Activated CD4-positive, alpha-beta T cell treated with anti-CD3 and anti-CD28 coated beads for 36 hours (primary cell): ENCODE results near the gene FILIP1L. TPM values are rescaled to one million over a fixed set of nuclear protein-coding genes. Genes with fewer than 3 reads are reported as not detected.
"Not testable (repeated sequence)": the region's sequence is repeated elsewhere in the genome, so short reads cannot be mapped to it uniquely, and the experiment has no call there.

Experiments
- ATAC-seq: fragments of 200-7000 bp; cut with Tn5 transposase; one replicate; pipeline ENCODE4 v1.10.0; 2021; ENCODE audit warnings: mild to moderate bottlenecking, moderate library complexity
- CTCF ChIA-PET: fragments of 350-600 bp; sonication (Branson Sonifier 250); formaldehyde crosslinking; loops from one replicate; lab custom pipeline; 2021; ENCODE audit warnings: antibody characterized with exemption; lab: Charles Lee
- POLR2A ChIA-PET: fragments of 350-600 bp; sonication (Branson Sonifier 250); formaldehyde crosslinking; loops from one replicate; lab custom pipeline; 2021; ENCODE audit warnings: antibody characterized with exemption, inconsistent platforms; lab: Charles Lee
- DNase-seq: peaks from one replicate; pipeline ENCODE4 v3.0.0-alpha.2; 2020
- H3K27ac Mint-ChIP-seq: one replicate; pipeline ENCODE4 v1.8.0; 2021; ENCODE audit warnings: mixed read lengths
- H3K27me3 Mint-ChIP-seq: one replicate; pipeline ENCODE4 v1.8.0; 2021; ENCODE audit warnings: mixed read lengths
- H3K36me3 Mint-ChIP-seq: one replicate; pipeline ENCODE4 v1.8.0; 2021; ENCODE audit warnings: low read depth, mixed read lengths
- H3K4me1 Mint-ChIP-seq: one replicate; pipeline ENCODE4 v1.8.0; 2021; ENCODE audit warnings: mixed read lengths
- H3K4me3 Mint-ChIP-seq: one replicate; pipeline ENCODE4 v1.8.0; 2021; ENCODE audit warnings: mild to moderate bottlenecking, moderate library complexity, mixed read lengths
- H3K9me3 Mint-ChIP-seq: one replicate; pipeline ENCODE4 v1.8.0; 2021; ENCODE audit warnings: low read depth, mixed read lengths
- intact Hi-C, 2 experiments: fragments of 100-400 bp; cut with DNase I in 1 of 2; cut with micrococcal nuclease in 1 of 2; formaldehyde crosslinking; loops; one replicate each; pipeline versions ENCODE4 v1.14.2 to v1.15.1; 2022 to 2024; cut with DNase I, micrococcal nuclease
- total RNA-seq, 2 experiments: library from RNA; stranded (reverse); gene quantifications; one replicate each; pipeline ENCODE4 v1.2.3, GENCODE V29; 2021

Gene FILIP1L
- total RNA-seq, 2 experiments from 2014 or later: 0.11 TPM; not detected in 1

DNA sequence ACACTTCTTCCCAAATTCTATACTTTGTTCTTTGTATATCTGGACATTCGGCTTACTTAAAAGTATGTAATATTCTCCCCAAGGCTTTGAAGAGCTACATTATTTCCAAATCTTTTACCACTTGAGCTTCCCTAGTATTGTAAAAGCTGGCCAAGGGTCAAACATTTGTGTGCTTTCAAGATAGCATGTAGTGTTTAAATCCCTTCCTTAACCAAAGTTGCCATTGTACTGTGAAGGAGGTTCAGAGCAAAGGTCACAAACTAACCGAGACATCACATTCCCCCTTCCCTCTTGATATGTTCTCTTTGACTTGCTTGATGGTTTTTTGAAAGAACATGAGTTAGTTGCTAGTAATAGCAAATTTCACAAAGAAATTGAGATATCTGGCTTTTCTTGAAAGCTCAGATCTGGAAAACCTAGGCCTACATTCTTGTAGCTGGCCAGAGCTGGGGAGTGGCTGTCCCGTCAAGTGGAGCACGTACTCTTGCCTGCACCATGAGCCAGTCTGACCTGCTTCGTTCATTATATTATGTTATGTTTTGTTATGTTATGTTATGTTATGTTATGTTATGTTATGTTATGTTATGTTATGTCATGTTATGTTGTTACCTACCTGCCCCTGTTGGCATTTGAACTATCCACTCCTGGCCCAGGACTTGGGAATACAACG lies 60.2 kb downstream of the FILIP1L start:
- DNase-seq: no peak
- CTCF ChIA-PET: no interaction called here
- Mint-ChIP-seq H3K4me3 (no peak overlapping the region), H3K27ac (no peak overlapping the region), H3K36me3 (no peaks in the 10 kb centered on the region), H3K9me3 (no peaks in the 10 kb centered on the region), H3K4me1 (no peaks in the 10 kb centered on the region), H3K27me3 (no peaks in the 10 kb centered on the region)
- intact Hi-C loops: loop anchor here in 1 of 2 experiments (10.0 kb wide), 1 partner anchor 59 kb away; no protein-coding TSS in a partner anchor
- POLR2A ChIA-PET: no interaction called here
- no peak for ATAC-seq

DNA sequence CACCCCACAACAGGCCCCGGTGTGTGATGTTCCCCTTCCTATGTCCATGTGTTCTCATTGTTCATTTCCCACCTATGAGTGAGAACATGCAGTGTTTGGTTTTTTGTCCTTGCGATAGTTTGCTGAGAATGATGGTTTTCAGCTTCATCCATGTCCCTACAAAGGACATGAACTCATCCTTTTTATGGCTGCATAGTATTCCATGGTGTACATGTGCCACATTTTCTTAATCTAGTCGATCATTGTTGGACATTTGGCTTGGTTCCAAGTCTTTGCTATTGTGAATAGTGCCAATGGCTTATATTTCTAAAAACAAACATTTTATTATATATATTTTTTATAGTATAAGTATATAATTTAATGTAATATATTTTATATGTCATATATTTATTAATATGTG lies 62.8 kb downstream of the FILIP1L start:
- H3K36me3 Mint-ChIP-seq, POLR2A ChIA-PET, DNase-seq, H3K27ac Mint-ChIP-seq, CTCF ChIA-PET, H3K9me3 Mint-ChIP-seq, H3K4me3 Mint-ChIP-seq, H3K27me3 Mint-ChIP-seq, ATAC-seq: not testable (repeated sequence)
- intact Hi-C loops: loop anchor here in 1 of 2 experiments (10.0 kb wide), 1 partner anchor 57 kb away; no protein-coding TSS in a partner anchor
- peaks cover 10% of the 10 kb centered on the region for H3K4me1 Mint-ChIP-seq

DNA sequence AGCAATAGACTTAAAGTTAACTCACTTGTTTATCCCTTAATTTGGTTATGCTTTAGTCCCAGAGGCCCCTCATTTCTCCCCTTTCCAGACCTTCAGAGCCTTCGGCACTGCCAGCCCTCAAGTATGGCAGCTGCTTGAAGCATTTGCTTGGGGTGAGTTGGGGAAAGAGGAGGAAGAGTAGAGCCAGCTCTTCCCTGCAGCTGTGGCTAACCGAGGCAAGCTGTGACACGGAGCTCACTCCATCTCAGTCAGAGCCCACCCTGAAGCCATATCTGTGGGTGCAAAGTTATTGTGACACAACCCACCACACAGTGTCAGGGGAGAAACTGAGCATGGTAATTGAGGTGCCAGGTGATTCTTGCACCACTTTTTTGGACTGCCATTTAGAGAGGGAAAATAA lies 66.1 kb downstream of the FILIP1L start:
- ChIA-PET CTCF (interaction anchor here (0.6 kb wide), 1 partner anchor 42 kb away, joined by 3 read pairs; no protein-coding TSS in a partner anchor), POLR2A (interaction anchor here (0.7 kb wide), 1 partner anchor 16 kb away, joined by 5 read pairs; no protein-coding TSS in a partner anchor)
- Mint-ChIP-seq H3K36me3 (no peaks in the 10 kb centered on the region), H3K27ac (no peak overlapping the region), H3K4me3 (no peak overlapping the region), H3K27me3 (no peaks in the 10 kb centered on the region), H3K4me1 (peaks cover 10% of the 10 kb centered on the region), H3K9me3 (no peaks in the 10 kb centered on the region)
- intact Hi-C loops: no loop called here
- DNase-seq: no peak
- ATAC-seq: no peak

DNA sequence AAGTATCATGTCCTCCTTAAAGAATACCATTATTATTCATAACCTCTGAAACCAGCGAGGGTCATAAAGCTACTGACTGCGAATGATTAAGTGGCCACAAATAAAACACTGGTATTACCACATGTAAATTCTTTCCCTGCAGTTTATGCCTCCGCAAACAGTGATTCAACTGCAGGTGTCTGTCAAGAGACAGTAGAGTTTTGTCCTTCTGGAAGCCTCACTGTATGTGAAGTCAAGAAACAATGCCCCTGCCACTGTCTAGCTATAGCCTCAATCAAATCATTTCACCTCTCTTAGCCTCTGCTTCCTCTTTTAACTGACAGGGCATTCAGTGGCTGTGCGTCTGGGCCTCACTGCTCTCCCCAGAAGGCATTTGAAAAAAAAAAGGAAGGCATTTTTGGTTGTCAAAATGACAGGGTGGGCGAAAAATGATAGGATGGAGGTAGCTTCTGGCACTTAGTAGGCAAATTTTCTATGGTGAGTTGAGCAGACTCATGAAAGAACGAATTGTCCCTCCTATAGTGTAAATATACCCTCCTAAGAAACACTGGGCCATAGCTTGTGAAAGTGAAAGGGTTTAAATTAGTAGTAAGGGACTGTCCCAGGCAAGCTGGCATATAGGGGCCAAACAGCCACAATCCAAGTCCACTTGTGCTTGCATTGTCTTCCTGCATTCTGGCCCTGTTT lies 66.7 kb downstream of the FILIP1L start:
- Mint-ChIP-seq H3K36me3 (no peaks in the 10 kb centered on the region), H3K4me3 (no peak overlapping the region), H3K9me3 (no peaks in the 10 kb centered on the region), H3K4me1 (peaks cover 10% of the 10 kb centered on the region), H3K27me3 (no peaks in the 10 kb centered on the region), H3K27ac (no peak overlapping the region)
- no peak for DNase-seq
- ATAC-seq: peak; percentile 77
- ChIA-PET CTCF (interaction anchor here (0.6 to 1.2 kb wide), 2 partner anchors 43 to 192 kb away, joined by 3 read pairs; no protein-coding TSS in a partner anchor), POLR2A (interaction anchor here (0.7 kb wide), 1 partner anchor 15 kb away, joined by 5 read pairs; no protein-coding TSS in a partner anchor)
- intact Hi-C loops: no loop called here

DNA sequence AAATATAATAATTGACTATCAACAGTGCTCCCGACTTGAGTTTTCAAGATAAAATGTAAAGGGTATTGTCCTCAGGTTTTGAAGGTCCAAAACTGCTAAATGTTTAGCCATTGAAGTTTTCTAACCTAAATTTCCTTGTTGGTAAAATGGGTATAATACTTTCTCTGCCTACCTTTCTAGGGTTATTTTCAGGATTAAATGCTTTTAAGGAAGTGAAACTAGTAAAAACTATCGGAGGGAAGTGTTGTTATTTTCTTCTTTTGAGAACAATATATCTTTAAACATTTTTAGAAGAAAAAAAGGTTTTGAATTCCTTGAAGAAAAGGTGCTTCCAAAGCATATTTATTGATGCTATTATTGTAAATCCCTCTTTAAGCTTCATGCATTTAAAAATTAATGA lies 67.3 kb downstream of the FILIP1L start:
- ChIA-PET CTCF (interaction anchor here (1.2 kb wide), 1 partner anchor 191 kb away, joined by 3 read pairs; no protein-coding TSS in a partner anchor), POLR2A (no interaction called here)
- Mint-ChIP-seq H3K36me3 (no peaks in the 10 kb centered on the region), H3K4me3 (no peak overlapping the region), H3K9me3 (no peaks in the 10 kb centered on the region), H3K27ac (no peak overlapping the region), H3K27me3 (no peaks in the 10 kb centered on the region), H3K4me1 (peaks cover 10% of the 10 kb centered on the region)
- ATAC-seq (no peak), DNase-seq (no peak)
- intact Hi-C loops: no loop called here

DNA sequence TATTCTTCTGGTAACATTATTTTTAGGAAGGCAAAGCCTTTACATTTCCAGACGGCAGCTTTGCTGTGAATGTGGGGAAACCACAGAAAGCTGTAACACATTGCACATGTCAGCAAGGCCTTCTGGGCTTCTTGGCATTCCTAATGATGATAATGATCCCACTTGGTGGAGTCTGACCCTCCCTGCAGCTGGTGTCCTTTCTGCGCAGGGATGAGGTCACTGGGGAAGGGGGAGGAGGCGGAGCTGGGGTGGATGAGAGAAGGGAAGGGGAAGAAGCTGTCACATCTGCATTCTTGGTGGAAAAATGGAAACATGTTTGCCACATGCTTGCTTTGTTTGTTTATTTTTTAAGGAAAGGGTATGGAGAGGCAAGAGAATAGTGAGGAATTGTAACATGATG lies 68.6 kb downstream of the FILIP1L start:
- CTCF ChIA-PET: interaction anchor here (0.6 kb wide), 1 partner anchor 214 kb away, joined by 3 read pairs; no protein-coding TSS in a partner anchor
- ATAC-seq: no peak
- H3K27me3 Mint-ChIP-seq: no peaks in the 10 kb centered on the region
- no peak overlapping the region for H3K4me3 Mint-ChIP-seq
- POLR2A ChIA-PET: no interaction called here
- no peaks in the 10 kb centered on the region for H3K9me3 Mint-ChIP-seq
- intact Hi-C loops: no loop called here
- no peak for DNase-seq
- H3K27ac Mint-ChIP-seq: no peak overlapping the region
- no peaks in the 10 kb centered on the region for H3K36me3 Mint-ChIP-seq
- H3K4me1 Mint-ChIP-seq: peaks cover 10% of the 10 kb centered on the region

DNA sequence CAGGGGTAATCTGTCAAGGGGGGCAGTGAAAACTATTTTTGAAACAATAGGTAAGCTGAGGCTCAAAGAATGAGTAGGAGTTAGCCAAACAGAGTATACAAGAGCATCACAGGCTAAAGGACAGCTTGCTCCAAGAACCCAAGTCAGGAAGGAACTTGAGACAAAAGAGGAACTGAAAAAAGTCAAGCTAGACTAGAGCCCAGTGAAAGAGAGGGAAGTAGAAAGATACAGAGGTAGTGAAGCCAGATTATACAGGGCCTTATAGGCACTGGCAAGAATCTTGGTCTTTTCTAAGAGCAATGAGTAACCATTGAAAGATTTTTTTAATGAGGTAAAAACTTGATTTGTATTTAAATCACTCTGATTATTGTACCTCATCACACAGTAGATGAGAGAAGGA lies 69.9 kb downstream of the FILIP1L start:
- no peaks in the 10 kb centered on the region for H3K27me3 Mint-ChIP-seq
- no peak overlapping the region for H3K27ac Mint-ChIP-seq
- DNase-seq (no peak), ATAC-seq (no peak)
- H3K4me3 Mint-ChIP-seq: no peak overlapping the region
- ChIA-PET CTCF (interaction anchor here (1.9 kb wide), 1 partner anchor 13 kb away, joined by 6 read pairs; no protein-coding TSS in a partner anchor), POLR2A (interaction anchor here (0.6 kb wide), 1 partner anchor 592 kb away, joined by 5 read pairs; no protein-coding TSS in a partner anchor)
- H3K36me3 Mint-ChIP-seq: peaks cover 1% of the 10 kb centered on the region
- H3K4me1 Mint-ChIP-seq: peaks cover 10% of the 10 kb centered on the region
- intact Hi-C loops: no loop called here
- no peaks in the 10 kb centered on the region for H3K9me3 Mint-ChIP-seq

DNA sequence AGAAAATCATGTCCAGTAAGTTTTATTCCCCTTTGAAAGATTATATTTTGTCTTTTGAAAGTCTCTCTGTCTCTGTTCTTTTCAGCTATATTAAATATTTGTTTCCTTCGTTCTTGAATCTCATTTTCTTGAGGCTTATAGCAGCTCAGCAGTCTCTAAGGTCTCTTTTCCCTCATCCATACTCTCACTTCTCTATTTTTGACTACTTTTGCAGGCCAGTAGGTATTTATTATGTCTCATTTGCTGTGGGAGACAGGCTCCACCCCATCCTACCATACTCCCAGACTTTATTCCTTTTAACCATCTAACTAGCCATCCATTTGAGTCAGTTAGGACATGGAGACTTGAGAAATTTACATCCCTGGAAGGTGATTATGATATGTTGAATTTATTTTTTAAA lies 71.0 kb downstream of the FILIP1L start:
- peaks cover 1% of the 10 kb centered on the region for H3K36me3 Mint-ChIP-seq
- DNase-seq (no peak), ATAC-seq (no peak)
- H3K4me3 Mint-ChIP-seq: no peak overlapping the region
- H3K27me3 Mint-ChIP-seq: no peaks in the 10 kb centered on the region
- H3K9me3 Mint-ChIP-seq: no peaks in the 10 kb centered on the region
- intact Hi-C loops: no loop called here
- peaks cover 10% of the 10 kb centered on the region for H3K4me1 Mint-ChIP-seq
- H3K27ac Mint-ChIP-seq: no peak overlapping the region
- ChIA-PET CTCF (interaction anchor here (1.9 kb wide), 1 partner anchor 12 kb away, joined by 6 read pairs; no protein-coding TSS in a partner anchor), POLR2A (no interaction called here)

DNA sequence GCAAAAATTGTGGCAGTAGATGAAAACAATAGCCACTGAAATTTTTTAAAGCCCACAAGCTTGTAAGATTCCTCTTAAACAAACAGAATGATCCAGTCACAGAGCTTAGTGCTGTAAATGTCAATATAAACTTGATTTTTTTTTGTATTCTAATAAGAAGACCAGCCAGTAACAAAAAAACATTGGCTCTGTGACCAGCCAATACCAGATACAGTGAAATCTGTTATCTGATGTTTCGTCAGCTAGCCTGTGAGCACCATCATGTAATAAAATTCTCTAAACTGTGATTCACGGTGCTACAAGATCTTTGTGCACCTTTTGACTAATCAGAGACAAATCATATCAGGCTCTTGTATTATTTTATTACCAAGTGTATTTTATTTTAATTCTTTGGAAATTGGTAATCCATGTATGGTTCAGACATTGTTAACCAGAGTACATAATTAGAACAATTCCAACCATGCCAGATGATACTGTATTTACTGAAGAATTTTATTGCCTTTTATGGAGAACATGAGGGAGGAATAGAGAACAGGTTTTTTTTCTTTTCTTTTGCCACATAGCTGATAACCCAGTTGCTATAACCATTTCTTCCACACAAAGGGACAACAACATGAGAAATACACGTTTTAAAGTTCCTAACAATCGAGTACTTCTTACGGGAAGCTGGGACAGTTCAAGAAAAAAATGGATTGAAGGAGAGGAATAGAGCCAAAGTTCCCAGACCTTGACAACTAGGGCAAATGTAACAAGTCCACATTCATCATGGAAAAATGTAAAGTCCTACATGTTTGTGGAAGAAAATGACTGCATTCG lies 71.9 kb downstream of the FILIP1L start:
- H3K9me3 Mint-ChIP-seq: no peaks in the 10 kb centered on the region
- ChIA-PET CTCF (interaction anchor here (1.9 kb wide), 1 partner anchor 11 kb away, joined by 6 read pairs; no protein-coding TSS in a partner anchor), POLR2A (no interaction called here)
- H3K36me3 Mint-ChIP-seq: peaks cover 1% of the 10 kb centered on the region
- no peak overlapping the region for H3K4me3 Mint-ChIP-seq
- H3K27ac Mint-ChIP-seq: no peak overlapping the region
- intact Hi-C loops: no loop called here
- H3K4me1 Mint-ChIP-seq: peaks cover 4% of the 10 kb centered on the region
- no peak for DNase-seq
- H3K27me3 Mint-ChIP-seq: no peaks in the 10 kb centered on the region
- ATAC-seq: no peak

DNA sequence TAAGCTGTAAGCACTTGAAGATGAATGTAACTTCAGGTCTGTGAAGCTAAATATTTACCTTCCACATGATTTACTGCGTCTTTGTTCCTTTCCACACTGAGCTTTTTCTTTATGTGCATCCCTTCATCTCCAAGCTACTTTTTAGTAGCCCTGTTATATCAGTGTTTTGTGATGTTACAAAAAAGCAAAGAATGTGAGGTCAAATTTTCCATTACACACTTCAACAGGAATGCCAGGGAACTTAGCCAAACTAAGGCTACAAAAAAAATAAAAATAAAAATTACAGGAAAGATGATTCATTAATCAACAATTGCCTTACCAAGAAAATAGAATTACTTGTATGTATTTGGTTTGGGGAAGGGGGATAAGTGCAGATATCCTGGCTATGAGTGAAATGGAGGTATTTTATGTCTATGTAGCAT lies 73.0 kb downstream of the FILIP1L start:
- Mint-ChIP-seq H3K4me1 (no peaks in the 10 kb centered on the region), H3K27me3 (no peaks in the 10 kb centered on the region), H3K9me3 (no peaks in the 10 kb centered on the region), H3K4me3 (no peak overlapping the region), H3K27ac (no peak overlapping the region), H3K36me3 (peaks cover 1% of the 10 kb centered on the region)
- DNase-seq (no peak), ATAC-seq (no peak)
- ChIA-PET CTCF (interaction anchor here (0.8 kb wide), 1 partner anchor 27 kb away, joined by 3 read pairs; no protein-coding TSS in a partner anchor), POLR2A (no interaction called here)
- intact Hi-C loops: no loop called here
